GM21786 (cell line): Measurements from ENCODE around the gene KISS1R.

ENCODE experiments used
- ATAC-seq: cut with Tn5 transposase; IDR thresholded peaks from one replicate; pipeline ENCODE4 v1.9.1; 2021; ENCODE audit not compliant: unreplicated experiment

Gene KISS1R

DNA sequence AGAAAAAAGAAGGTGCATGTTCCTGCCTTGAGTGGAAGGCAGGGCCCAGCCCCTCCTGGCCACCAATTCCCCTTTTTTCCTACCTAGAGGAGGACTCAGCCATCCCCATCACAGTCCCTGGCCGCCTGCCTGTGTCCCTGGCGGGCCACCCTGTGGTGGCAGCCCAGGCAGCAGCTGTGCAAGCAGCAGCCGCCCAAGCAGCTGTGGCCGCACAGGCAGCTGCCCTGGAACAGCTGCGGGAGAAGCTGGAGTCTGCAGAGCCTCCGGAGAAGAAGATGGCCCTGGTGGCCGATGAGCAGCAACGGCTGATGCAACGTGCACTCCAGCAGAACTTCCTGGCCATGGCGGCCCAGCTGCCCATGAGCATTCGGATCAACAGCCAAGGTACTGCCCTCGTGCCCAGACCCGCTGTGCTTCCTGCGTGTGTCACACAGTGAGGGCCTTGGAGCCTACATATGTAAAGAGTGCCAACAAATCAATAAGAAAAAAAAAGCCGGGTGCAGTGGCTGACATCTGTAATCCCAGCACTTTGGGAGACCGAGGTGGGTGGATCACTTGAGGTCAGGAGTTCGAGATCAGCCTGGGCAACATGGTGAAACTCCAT is 49.5 kb downstream of the KISS1R start:
- no peak for ATAC-seq
